ENCODE data around the gene MXRA8.
"Not testable (repeated sequence)": the region's sequence is repeated elsewhere in the genome, so short reads cannot be mapped to it uniquely, and the experiment has no call there.

The MXRA8 gene

DNA sequence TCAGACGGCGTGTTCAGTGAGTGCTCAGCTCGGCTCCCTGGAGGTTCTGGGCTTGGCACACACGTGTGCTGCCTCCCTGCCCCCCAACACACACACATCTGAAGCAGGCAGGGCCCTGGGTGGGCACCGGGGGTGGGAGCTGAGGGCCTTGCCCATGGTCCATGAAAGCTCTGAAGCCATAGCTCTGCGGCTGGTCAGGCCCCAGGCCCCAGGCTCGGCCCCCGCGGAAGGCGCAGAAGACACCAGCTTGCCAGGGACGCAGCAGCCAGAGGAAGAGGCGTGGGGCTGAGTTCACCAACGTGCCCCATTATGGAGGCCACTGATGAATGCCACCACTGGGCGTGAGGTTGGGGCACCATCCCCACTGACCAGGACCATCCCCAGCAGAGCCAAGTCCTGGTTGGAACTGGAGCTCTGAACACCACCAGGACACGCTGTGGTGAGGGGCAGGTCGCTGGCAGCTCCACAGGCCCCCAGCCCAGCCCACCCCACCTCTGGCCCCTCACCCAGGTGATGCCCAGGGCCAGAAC, 12.5 kb upstream of the MXRA8 start:
- peaks cover 14% of the 10 kb centered on the region for H3K4me1 ChIP-seq (ENCODE audit: control insufficient read depth, insufficient read depth, low read length)
- no peaks in the 10 kb centered on the region for H3K27me3 ChIP-seq (ENCODE audit: control insufficient read depth, insufficient read depth, low read length)
- no peaks in the 10 kb centered on the region for H3K36me3 ChIP-seq (ENCODE audit: control insufficient read depth, insufficient read depth, low read length)
- no peak overlapping the region for H3K4me3 ChIP-seq (ENCODE audit: low read length)
- H3K9ac ChIP-seq (ENCODE audit: low read length): no peak overlapping the region
- no peak overlapping the region for H3K27ac ChIP-seq (ENCODE audit: low read depth, low read length)

DNA sequence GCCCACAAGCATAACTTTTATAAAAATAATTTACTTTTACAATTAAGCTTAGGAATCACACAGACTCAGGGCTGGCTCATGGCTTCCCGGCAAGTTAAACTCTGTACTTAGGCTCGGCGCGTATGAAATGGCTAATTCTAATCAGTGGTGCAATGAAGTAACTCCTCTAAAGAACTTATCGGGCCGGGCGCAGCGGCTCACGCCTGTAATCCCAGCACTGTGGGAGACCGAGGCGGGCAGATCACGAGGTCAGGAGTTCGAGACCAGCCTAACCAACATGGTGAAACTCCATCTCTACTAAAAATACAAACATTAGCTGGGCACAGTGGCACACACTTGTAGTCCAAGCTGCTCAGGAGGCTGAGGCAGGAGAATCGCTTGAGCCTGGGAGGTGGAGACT, 11.7 kb upstream of the MXRA8 start:
- not testable (repeated sequence) for H3K36me3 ChIP-seq (ENCODE audit: control insufficient read depth, insufficient read depth, low read length); H3K4me3 ChIP-seq (ENCODE audit: low read length); H3K9ac ChIP-seq (ENCODE audit: low read length)

DNA sequence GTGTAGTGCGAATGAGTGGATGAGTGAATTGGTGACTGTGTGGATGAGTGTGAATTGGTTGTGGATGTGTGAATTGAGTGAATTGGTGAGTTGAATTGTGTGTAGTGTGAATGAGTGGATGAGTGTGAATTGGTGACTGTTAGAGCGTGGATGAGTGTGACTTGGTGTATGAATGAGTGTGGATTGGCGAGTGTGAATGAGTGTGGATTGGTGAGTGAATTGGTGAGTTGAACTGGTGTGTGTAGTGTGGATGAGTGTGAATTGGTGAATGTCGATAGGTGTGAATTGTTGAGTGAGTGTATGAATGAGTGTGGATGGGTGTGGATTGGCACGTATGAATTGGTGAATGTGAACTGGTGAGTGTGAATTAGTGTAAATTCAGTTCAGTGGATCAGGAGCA, 9.0 kb upstream of the MXRA8 start:
- Histone ChIP-seq H3K27ac (ENCODE audit: low read depth, low read length) (no peak overlapping the region), H3K4me3 (ENCODE audit: low read length) (no peak overlapping the region), H3K27me3 (ENCODE audit: control insufficient read depth, insufficient read depth, low read length) (no peaks in the 10 kb centered on the region), H3K4me1 (ENCODE audit: control insufficient read depth, insufficient read depth, low read length) (peaks cover 4% of the 10 kb centered on the region), H3K36me3 (ENCODE audit: control insufficient read depth, insufficient read depth, low read length) (no peaks in the 10 kb centered on the region), H3K9ac (ENCODE audit: low read length) (no peak overlapping the region)

More for the DNA sequence above, 11.7 kb upstream of the MXRA8 start:
- not testable (repeated sequence) for H3K27ac ChIP-seq (ENCODE audit: low read depth, low read length); H3K27me3 ChIP-seq (ENCODE audit: control insufficient read depth, insufficient read depth, low read length)
- peaks cover 14% of the 10 kb centered on the region for H3K4me1 ChIP-seq (ENCODE audit: control insufficient read depth, insufficient read depth, low read length)

DNA sequence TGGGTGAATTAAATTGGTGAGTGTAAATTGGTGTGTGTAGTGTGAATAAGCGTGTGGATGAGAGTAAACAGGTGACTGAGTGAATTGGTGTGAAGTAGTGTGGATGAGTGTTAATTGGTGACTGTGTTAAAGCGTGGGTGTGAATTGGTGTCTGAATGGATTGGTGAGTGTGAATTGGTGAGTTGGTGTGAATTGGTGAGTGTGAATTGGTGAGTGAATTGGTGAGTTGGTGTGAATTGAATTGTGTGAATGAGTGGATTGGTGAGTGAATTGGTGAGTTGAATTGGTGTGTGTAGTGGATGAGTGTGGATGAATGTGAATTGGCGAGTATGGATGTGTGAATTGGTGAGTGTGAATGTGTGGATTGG, 8.3 kb upstream of the MXRA8 start:
- Histone ChIP-seq H3K4me1 (ENCODE audit: control insufficient read depth, insufficient read depth, low read length) (peaks cover 4% of the 10 kb centered on the region), H3K4me3 (ENCODE audit: low read length) (no peak overlapping the region)

DNA sequence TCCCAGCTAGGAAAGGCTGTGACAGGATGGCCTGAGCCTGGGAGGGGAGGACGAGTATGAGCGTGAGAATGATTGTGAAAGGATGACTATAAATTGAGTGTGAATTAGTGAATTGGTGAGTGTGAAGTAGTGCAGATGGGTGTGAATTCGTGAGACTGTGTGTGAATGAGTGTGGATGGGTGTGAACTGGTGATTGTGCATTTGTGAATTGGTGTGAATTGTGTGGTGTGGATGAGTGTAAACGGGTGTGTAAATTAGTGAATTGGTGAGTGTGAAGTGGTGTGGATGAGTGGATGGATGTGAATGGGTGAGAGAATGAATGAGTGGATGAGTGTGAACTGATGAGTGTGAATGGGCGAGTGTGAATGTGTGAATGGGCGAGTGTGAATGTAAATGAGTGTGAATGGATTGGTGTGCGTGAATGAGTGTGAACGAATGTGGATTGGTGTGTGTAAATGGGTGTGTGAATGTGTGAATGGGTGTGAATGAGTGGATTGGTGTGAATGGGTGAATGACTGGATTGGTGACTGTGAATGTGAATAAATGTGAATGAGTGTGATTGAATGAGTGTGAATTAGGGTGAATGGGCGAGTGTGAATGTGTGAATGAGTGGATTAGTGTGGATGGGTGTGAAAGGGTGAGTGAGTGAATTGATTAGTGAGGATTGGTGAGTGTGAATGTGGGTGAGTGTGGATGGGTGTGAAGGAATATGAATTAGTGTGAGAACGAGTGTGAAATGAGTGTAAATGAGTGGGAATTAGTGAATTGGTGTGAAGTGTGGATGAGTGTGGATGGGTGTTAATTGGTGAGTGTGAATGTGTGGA, 7.7 kb upstream of the MXRA8 start:
- Histone ChIP-seq H3K27me3 (ENCODE audit: control insufficient read depth, insufficient read depth, low read length) (no peaks in the 10 kb centered on the region), H3K36me3 (ENCODE audit: control insufficient read depth, insufficient read depth, low read length) (no peaks in the 10 kb centered on the region), H3K4me3 (ENCODE audit: low read length) (no peak overlapping the region), H3K9ac (ENCODE audit: low read length) (no peak overlapping the region), H3K4me1 (ENCODE audit: control insufficient read depth, insufficient read depth, low read length) (peaks cover 7% of the 10 kb centered on the region), H3K27ac (ENCODE audit: low read depth, low read length) (no peak overlapping the region)

More for the DNA sequence above, 8.3 kb upstream of the MXRA8 start:
- Histone ChIP-seq H3K27ac (ENCODE audit: low read depth, low read length) (no peak overlapping the region), H3K27me3 (ENCODE audit: control insufficient read depth, insufficient read depth, low read length) (no peaks in the 10 kb centered on the region), H3K36me3 (ENCODE audit: control insufficient read depth, insufficient read depth, low read length) (no peaks in the 10 kb centered on the region), H3K9ac (ENCODE audit: low read length) (no peak overlapping the region)

DNA sequence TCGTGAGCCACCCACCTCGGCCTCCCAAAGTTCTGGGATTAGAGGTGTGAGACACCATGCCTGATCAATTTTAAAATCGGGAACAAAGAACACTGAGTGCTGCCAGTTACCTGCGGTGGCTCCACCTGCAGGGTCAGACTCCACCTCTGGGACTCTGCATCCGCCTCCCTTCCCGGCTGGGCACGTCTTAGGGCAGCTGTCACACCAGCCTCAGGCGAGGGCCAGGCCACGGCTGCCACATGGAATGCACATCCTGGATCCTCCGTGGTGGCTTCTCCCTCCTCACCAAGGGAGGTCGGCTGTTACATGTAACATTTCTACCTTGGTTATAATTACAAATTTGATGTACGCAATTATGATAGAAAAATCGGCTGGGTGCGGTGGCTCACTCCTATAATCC, 5.9 kb upstream of the MXRA8 start:
- Histone ChIP-seq H3K4me3 (ENCODE audit: low read length) (no peak overlapping the region), H3K27ac (ENCODE audit: low read depth, low read length) (no peak overlapping the region), H3K36me3 (ENCODE audit: control insufficient read depth, insufficient read depth, low read length) (no peaks in the 10 kb centered on the region), H3K4me1 (ENCODE audit: control insufficient read depth, insufficient read depth, low read length) (peaks cover 20% of the 10 kb centered on the region), H3K27me3 (ENCODE audit: control insufficient read depth, insufficient read depth, low read length) (peaks cover 3% of the 10 kb centered on the region), H3K9ac (ENCODE audit: low read length) (no peak overlapping the region)

DNA sequence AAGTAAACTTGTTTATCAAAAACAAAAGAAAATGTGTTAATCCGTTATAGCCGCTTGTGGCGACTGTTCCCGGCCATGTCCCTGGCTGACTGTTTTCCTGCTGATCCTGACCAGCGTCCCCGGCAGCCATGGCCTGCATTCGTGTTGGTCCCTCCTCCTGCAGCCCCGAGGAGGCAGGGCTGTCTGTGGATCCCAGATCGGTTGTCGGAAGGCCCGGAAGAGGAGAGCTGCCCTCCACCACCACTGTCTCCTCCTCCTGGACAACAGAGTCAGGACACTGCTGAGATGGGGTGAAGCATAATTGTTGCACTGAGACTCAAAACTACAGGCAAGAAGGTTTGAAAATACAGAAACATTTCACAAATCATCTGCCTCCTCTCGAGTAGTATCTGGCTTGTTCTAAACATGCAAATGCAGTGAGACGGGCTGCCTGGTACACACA, 3.6 kb upstream of the MXRA8 start:
- H3K4me1 ChIP-seq (ENCODE audit: control insufficient read depth, insufficient read depth, low read length): peaks cover 25% of the 10 kb centered on the region
- H3K9ac ChIP-seq (ENCODE audit: low read length): no peak overlapping the region
- no peaks in the 10 kb centered on the region for H3K36me3 ChIP-seq (ENCODE audit: control insufficient read depth, insufficient read depth, low read length)
- peaks cover 3% of the 10 kb centered on the region for H3K27me3 ChIP-seq (ENCODE audit: control insufficient read depth, insufficient read depth, low read length)
- no peak overlapping the region for H3K4me3 ChIP-seq (ENCODE audit: low read length)
- H3K27ac ChIP-seq (ENCODE audit: low read depth, low read length): peak overlapping the region; percentile 72

DNA sequence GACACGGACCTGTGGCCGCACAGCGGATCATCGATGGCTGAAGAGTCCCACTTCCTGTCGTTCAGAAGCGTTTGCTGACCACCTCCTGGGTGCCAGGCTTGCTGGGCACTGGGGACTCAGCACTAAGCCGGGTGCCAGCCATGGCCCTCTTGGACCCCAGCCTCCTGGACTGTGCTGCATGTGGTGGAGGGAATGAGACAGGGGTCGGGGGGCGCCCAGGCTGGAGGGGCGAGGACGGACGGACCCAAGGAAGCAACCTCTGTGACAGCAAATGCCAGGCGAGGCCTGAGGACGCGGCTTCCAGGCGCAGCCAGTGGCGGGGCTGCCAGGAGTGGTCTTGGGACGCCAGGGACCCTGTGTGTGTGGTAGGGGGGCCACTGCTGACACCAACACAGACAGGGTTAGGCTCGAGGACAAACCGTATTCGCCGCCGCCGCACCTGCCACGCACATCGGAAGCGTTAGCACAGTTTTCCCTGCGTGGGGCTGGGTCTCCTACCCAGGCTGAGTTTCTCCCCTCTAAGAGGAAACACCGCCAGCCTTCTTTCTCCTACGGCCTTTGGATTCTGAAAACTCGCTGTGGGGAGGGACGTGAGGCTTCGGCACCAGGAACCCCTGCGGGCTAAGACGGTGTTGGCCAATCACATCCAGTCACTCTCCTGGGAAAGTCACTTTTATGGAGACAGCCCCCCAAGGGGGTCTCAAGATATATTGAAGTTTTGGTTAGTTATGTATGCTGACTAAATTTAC, 3.1 kb upstream of the MXRA8 start:
- Histone ChIP-seq H3K27ac (ENCODE audit: low read depth, low read length) (peak overlapping the region; percentile 72), H3K36me3 (ENCODE audit: control insufficient read depth, insufficient read depth, low read length) (no peaks in the 10 kb centered on the region), H3K9ac (ENCODE audit: low read length) (no peak overlapping the region), H3K27me3 (ENCODE audit: control insufficient read depth, insufficient read depth, low read length) (peaks cover 3% of the 10 kb centered on the region), H3K4me1 (ENCODE audit: control insufficient read depth, insufficient read depth, low read length) (peaks cover 25% of the 10 kb centered on the region), H3K4me3 (ENCODE audit: low read length) (peak overlapping the region; percentile 44)

DNA sequence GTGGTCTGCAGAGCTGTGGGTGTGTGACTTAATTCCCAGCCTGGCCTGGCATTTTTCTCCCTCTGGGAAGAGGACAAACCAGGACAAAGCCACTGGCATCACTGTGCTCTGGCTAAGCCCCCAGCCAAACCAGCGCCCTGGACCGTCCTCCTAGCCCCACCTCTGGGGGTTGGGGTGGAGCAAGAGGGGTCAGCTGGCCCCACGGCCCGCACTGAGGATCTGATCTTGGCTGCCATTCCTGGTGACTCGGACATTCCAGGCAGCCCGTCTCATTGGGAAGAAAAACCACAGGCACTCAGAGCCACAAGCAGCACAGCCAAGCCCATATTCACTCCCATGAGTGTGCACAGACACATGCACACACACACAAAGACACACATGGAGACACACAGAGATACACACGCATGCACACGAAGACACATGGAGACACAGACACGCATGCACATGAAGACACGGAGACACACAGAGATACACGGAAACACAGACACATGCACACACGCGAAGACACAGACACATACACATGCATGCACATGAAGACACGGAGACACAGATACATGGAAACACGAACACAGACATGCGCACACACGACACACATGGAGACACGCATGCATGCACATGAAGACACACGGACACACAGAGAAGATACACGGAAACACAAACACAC, 2.3 kb upstream of the MXRA8 start:
- Histone ChIP-seq H3K9ac (ENCODE audit: low read length) (no peak overlapping the region), H3K27ac (ENCODE audit: low read depth, low read length) (peak overlapping the region; percentile 88), H3K36me3 (ENCODE audit: control insufficient read depth, insufficient read depth, low read length) (no peaks in the 10 kb centered on the region), H3K4me3 (ENCODE audit: low read length) (peak overlapping the region; percentile 44), H3K27me3 (ENCODE audit: control insufficient read depth, insufficient read depth, low read length) (peaks cover 3% of the 10 kb centered on the region), H3K4me1 (ENCODE audit: control insufficient read depth, insufficient read depth, low read length) (peaks cover 25% of the 10 kb centered on the region)

DNA sequence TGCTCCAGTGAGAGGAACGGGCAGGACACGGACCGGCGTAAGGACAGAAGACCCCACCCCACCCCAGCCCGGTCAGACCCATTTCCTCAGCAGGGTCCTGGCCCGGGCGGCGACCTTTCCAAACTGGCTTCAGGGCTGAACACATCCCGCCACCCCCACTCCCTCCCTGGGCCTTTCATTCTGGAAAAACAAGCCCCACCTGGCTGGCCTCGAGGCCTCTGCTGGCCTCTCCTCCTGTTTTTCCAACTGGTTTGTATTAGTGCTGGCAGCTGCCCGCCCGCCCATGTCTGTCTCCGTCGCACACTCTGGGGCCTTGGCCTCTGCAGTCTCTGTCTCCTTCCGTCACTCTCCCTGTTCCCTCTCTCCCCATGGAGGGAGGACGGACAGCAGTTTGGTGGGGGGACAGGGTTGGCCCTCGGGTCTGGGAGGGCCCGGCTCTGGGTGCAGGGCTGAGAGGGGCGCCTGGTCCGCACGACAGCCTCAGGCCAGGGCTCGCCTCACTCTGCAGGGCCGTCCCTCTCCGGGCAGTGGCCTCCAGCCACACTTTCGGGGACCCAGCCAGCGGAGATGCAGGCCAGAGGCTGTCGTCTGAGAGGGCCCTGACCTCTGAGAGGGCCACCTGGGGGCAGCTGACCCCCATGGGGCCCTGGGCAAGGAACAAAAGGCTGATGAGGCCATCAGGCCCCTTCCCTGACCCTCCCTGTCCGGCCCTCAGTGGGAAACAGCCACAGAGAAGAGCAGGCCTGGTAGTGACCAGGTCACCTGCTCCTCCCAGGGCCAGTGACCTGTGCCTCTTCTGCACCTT, 1.5 kb upstream of the MXRA8 start:
- peak overlapping the region; percentile 21 for H3K4me3 ChIP-seq (ENCODE audit: low read length)
- H3K27ac ChIP-seq (ENCODE audit: low read depth, low read length): peak overlapping the region; percentile 88
- H3K27me3 ChIP-seq (ENCODE audit: control insufficient read depth, insufficient read depth, low read length): peaks cover 3% of the 10 kb centered on the region
- peaks cover 25% of the 10 kb centered on the region for H3K4me1 ChIP-seq (ENCODE audit: control insufficient read depth, insufficient read depth, low read length)
- no peaks in the 10 kb centered on the region for H3K36me3 ChIP-seq (ENCODE audit: control insufficient read depth, insufficient read depth, low read length)
- H3K9ac ChIP-seq (ENCODE audit: low read length): no peak overlapping the region

DNA sequence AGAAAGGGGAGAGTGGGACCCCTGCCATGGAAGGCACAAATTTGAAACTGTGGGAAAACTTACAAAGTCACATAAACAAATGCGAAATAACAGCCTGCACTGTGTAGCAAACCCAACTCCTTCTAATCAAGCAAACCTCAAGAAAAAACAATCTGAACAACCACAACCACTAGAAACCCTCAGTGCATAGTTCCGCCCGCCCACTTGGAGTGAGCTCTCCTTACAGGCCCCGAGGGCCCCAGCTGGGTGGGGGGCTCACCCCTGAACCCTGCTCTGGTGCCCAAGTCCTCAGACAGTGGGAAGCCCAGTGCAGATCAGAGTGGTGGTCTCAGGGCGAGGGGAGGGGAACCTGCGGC, 931 bp upstream of the MXRA8 start:
- H3K9ac ChIP-seq (ENCODE audit: low read length): peak overlapping the region; percentile 10
- peak overlapping the region; percentile 81 for H3K4me3 ChIP-seq (ENCODE audit: low read length)
- no peaks in the 10 kb centered on the region for H3K36me3 ChIP-seq (ENCODE audit: control insufficient read depth, insufficient read depth, low read length)
- H3K4me1 ChIP-seq (ENCODE audit: control insufficient read depth, insufficient read depth, low read length): peaks cover 27% of the 10 kb centered on the region
- H3K27ac ChIP-seq (ENCODE audit: low read depth, low read length): peak overlapping the region; percentile 88
- peaks cover 3% of the 10 kb centered on the region for H3K27me3 ChIP-seq (ENCODE audit: control insufficient read depth, insufficient read depth, low read length)

All from rectal smooth muscle tissue (tissue), 1 donor.